HS-5 (cell line): ENCODE measurements around the gene PEX14.

Source experiments
- DNase-seq: peaks from one replicate; pipeline ENCODE4 v3.0.0-alpha.2; 2012; ENCODE audit warnings: low read depth

The PEX14 gene

DNA sequence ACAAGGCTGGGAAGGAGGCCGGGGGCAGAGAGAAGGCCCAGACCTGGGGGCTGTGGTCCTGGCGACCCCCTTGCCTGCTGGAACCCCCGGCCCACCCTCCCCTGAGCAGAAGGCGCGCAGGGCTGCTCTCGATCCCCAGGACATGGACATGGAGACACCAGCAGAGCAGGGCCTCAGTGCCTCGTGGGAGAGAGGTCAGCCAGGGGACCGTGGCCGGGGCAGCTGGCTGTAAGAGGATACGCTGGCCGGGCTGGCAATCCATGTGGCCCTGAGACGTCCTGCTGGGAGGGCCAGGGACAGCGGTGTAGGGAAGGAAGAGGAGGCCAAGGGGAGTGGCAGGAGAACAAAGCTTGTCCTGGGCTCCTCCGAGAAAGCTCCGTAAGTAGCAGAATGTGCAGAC, 189.5 kb downstream of the PEX14 start:
- DNase-seq: no peak

DNA sequence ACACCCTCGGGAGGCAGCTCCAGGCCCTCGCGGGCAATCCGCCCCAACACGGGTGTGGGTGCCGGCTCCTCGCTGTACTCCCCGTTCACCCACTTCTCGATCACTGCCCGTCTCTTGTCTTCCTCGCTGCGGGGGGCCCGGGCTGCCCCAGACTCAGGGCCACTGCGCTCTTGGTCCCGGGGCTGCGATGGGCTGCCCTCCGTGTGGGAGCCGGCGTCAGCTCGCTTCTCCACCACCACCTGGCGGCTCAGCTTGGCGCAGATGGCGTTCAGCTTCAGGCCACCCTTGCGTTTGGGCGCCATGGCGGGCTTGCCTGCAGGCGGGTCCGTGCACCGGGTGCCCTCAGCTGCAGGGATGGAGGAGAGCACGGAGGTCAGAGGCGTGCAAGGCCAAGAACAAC, 190.5 kb downstream of the PEX14 start:
- no peak for DNase-seq

DNA sequence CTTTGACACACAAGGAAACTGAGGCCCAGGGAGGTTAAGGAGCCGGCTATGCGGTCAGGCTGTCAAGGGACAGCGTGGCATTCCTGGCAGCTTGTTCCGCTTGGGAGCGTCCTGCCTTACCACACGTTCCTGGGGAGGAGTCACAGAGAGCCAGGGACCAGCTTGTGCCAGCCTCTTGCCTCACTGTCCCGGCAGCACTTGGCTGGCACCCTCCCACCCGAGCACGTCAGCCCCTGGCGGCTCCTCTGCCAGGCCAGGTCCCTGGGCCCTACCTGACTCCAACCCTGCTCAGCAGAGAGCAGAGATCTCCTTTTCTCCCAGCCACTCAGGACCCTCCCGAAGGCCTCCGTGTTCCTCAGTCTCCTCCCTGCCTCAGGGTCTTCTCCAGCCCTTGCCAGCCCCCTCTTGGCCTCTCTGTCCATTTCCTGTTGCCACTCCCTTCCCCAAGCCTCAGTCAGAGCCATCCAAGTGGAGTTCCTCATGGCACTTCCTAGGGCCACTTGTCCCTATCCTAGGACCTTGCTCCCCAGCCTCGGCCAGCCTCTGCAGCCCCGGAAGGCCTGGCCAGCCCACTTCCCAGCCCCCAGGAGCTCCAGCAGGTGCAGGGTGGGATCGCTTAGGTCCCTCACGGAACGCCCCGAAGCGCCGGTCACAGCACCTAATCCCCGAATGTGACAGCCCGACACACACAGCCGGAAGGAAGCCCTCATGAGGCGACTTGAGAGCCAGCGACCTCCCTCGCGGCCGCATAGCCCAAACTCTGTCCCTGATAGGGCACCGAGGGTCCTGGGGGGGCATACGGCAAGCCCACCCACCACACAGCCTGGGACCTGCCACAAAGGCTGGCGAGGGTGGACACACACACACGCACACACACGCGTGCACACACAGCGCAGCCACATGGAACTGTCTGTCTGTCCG, 191.4 kb downstream of the PEX14 start:
- DNase-seq: no peak

DNA sequence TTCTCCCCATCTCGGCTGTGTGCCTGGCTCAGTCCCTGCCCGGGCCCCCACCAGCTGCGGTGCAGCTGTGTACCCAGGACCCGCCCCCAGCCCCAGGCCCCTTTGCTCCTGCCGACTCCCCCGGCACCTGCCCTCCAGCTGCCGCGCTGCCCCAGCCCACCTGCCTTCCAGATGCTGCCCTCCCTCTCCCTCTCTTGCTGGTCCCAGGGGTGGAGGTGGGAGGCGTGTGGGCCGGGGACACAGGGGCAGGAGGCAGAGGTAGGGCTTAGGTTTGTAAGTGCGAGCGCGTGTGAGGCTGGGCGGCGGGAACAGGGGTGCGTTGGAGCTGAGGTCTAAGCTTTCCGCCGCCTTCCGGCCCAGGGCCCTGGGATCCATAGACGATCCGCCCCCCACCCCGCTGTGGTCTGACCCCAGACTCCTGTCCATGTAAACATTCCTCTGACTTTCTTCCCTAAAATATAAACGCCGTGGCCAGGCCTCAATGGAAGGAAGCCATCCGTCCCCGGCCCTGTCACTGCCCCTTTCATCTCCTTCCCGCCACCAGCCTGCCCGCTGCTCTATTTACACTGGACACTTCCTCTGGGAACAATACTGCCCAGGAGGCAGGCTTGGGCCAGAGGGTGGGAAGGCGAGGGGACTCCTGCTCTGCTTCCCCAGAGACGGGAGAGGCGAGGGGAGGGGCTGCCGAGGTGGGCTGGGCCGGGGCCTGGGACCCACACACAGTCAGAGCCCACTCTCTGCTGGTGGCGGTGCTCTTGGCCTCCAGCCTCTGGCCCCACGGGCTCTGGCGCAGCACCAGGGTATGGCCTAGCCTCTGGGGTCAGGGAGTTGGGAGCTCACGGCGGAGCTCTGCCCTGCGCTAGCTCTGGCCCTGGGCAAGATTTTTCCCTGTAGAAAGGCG, 193.4 kb downstream of the PEX14 start:
- no peak for DNase-seq

DNA sequence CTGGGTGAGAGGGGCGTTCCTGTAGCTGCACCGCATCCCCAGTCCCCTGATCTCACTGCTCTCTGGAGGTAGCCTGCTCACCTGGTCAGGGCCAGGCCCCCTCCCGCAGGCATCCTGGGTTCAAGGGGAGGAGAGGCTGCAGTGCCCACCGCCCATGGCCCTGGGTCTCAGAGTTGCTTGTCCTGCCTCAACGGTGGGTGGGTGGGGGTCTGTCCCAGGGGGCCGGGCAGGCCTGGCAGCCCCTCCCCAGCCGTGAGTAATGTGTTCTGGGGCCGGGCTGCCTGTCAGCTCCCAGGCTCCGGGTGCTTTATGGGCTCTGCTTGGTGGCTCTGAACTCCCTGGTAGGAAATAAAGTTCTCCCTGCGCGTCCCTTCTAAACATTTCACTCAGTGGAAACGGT, 194.8 kb downstream of the PEX14 start:
- DNase-seq: no peak

DNA sequence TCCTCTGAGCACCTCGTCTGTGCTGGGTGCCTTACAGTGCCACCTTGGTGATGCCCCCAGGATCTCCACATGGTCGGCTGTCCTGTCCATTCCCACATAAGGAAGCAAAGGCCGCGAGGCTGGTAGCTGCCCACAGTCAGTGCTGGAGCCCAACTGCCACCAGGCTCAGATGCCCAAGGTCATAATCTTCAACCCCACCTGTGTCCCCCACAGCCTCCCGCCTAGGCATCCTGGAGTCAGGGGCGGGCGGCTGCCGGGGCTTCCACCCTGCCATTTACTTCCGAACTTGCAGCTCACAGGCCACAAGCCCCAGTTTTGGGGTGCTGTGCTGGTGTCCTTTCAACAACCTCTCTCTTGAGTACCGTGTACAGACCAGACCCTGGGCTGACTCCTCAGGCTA, 195.4 kb downstream of the PEX14 start:
- no peak for DNase-seq

DNA sequence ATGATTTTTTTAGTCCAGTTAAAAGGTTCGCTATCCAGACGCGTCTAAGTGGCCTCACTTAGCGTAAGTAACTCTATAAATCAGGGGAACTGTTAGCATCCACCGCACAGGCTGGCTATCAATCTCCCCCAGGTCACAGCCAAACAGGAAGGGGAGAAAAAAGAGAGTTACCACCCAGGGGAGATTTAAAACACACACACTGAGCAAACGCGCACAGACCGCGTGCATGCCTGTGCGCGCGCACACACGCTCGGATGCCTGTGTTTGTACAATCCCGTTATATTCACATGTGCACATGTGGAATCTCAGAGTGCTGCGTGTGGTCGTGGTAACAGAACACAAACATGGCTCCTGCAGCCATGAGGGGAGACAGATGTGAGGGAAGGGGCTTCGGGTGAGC, 196.3 kb downstream of the PEX14 start:
- no peak for DNase-seq

DNA sequence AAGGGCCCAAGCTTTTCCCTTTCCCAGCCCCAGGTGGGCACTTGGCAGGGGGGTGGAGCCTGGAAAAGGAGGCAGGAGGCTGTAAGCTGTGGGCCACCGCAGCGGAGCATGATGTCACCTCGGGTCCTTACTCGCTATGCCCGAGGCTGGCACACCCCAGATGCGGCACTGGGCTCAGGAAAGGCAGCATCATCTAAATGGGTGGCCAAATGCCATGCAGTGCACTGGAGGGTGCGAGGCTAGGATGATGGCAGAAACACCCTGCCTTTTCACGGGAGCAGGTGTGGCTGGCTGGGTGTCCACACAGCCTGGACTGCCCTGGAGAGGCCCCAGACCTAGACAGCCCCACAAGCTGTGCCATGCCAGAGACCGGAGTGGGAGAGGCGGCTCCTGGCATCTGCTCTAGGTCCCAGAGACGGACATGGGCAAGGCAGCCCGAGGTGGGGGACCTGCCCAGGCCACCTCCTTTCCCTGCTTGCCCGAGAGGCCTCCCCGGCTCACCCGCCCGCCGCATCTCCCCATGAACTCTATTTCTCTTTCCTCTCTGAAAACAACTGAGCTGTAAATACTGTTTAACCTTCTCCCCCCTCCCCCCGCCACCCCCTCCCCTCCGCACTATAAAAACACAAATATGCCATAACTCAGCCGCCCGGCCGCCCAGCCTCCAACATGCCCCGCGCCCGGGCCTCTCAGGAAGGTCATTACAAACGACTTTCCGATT, 197.0 kb downstream of the PEX14 start:
- no peak for DNase-seq

DNA sequence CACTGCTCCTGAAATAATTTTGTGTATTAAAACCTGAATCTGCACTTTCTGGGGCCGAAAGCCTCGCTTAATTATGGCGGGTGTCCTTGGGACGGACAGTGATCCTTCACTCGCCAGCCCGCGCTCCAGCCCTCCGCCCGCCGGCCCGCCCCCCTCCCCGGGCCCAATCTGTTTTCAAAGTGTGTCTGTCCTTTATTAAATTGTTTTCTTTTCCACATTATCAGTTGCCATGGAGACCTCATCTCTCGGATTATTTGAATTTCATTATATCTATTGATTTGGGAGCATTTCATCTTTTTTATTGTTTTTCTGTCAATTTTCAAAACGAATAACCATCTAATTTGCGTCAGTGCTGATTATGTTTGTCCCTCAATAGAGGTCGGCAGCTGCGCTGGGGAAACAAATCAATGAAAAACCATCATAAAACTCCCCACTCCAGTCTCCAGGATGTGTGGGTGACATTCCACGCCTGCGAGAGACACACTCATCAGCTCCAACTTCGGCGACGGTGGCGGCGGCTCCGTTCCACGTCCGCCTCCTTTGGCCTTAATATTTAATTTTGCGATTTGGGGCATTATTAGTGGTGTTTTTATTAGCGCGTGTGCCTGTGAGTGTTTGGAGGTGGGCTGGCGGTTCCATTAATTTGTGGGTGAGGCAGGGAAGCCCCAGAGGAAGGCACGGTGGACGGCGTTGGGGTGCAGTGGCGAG, 197.7 kb downstream of the PEX14 start:
- no peak for DNase-seq

DNA sequence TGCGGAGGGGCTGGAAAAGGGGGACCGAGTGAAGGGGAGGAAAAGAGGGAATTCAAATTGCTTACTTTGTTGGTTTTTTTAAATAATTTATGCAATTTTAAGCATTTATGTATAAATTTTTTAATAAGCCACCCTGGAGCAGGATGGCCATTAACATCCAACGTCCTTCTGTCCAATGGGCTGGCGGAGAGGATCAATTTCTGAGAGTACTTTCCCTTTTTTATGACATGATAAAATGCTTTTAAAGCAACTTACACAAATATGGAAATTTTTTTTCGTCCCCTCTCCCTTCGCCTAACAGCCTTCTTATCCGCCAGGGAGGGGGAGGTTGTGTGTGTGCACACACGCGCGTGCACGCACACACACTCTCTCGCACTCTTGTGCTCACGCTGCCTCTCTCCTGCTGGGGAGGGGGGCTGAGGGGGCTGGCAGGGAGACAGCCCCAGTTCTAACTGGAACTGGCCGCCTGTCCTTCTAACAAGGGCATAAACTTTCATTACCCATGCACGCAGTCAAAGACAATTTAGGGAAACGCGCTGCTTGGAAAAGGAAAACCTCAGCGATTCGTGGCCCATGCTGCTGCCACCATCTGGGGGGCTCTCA, 198.5 kb downstream of the PEX14 start:
- DNase-seq: no peak

DNA sequence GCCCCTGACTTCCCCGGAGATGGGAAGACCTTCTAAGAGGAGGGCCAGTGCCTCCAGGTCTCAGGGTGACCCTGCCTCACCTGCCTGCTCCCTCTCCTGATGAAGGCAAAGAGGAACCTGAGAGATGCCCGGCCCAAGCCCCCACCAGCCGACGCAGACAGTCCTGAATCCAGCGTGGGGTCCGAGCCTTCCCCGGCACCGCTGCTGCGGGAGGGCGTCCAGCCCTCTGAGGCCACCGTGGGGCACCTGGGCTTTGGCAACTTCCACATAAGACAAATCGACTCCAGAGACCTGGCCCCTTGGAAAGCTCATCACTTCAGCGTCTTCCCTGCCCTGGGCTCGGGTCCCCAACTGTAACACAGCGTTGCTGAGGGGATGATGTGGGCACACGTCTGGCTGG, 199.5 kb downstream of the PEX14 start:
- DNase-seq: no peak

DNA sequence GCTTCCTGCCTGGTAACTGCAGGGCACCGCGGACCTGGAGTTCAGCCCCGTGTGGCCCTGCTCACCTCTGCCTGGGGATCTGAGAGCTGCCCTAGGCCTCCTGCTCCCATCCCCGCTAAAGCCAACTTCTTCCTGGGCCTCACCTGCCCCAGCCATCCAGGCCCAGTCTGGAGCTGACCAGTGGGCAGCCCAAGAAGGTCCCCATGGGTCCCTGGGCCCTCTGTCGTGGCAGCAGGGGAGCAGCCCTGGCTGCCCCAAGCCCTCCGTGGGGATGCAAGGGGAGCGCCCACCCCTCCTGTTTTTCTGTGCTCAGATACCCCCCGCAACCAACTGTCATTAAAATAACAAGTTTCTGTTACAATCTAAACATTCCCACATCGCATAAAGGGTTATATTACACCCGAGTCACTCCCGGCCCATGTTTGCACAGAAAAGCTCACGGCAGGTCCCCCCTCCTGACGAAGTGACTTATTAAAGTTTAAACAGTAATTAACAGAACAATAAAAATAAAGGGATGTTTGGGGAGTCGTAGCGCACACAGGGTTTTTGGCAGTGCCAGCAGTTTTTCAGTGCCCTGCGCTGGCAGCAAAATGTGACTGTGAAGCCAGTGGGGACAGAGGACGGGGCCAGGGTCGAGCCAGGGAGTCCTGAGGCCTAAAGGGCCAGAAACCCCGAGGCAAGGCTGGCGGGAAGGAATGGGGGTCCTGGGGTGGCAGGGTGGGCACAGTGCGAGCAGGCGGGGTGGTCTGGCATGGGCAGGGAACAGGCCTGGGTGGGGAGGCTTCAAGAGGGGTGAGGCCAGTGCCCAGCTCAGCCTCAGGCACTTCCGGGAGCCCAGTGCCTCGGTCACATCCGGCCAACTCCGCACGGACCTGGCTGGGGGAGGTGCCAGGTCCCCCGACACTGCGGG, 200.2 kb downstream of the PEX14 start:
- DNase-seq: no peak

DNA sequence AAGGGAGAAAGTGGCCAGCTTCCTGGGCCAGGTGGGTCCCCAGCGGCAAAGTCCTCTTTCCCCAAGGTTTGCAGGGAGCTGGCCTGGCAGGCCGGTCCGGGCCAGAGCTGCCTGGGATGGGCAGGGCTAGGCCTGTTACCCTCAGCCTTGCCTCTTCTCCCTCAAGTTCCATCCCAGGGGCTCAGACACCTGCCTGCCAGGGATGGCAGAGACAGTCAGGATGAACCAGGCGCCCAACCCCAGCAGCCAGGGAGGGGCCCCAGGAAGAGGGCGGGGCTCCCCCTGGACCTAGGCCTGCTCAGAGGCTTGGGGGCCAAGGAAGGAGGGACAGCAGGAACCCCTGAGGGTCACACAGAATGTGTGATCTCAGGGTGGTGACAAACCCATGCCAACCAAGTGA, 201.1 kb downstream of the PEX14 start:
- DNase-seq: no peak

DNA sequence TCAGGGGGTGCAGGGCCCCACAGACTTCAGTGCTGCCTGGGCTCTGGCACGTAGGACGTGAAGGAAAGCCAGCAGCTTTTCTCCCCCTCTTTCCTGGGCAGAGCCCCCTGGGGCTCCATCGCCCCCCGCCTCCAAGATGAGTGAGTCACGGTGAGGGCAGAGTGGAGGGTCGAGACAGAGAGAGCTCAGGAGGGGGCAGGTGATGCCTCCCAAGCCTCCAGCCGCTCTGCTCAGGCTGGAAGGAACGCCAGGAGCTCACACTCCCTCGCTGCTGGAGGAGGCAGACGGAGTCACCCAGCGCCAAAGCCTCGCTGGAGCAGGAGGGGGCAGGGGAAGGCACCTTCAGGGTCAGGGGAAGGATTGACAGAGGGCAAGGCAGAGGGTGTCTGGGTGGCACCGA, 202.2 kb downstream of the PEX14 start:
- no peak for DNase-seq

DNA sequence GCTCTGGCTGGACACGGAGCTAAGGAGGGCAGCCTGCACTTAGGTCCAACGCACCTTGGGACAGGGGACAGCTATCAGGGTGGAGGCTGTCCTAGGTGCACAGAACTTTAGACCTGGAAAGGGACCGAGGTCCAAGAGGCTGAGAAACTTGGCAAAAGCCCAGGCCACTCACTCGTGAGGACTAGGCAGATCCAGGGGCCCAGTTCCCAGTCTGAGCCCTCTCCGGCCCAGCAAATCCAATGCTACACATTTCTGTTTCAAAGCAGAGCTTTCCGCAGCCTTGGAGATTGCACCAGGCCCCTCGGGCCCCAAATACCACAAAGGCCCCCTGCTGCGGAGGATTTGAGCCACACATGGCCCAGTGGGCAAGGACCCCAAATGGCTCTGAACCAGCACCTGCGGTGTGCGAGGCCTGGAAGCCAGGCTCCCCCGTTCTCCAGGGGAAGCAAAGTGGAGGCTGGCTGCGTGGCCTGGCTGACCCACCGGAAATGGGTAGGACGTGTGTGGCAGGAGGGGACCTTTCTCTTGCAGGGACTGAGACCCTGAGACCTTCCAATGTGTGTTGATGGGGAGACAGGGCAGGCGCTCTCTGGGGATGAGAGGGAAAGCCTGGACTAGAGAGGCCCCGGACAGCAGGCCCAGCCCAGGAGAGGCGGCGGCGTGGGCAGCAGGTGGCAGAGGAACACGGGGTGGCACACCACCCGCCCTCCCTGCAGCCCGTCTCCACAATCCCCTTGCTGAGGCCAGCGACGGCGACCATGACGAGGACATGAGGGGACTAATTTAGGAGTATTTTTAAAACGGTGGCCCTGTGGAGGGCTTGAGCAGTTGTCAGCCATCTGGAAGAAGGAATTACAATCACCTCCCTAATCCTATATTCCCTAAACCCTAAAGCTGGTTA, 203.0 kb downstream of the PEX14 start:
- no peak for DNase-seq

DNA sequence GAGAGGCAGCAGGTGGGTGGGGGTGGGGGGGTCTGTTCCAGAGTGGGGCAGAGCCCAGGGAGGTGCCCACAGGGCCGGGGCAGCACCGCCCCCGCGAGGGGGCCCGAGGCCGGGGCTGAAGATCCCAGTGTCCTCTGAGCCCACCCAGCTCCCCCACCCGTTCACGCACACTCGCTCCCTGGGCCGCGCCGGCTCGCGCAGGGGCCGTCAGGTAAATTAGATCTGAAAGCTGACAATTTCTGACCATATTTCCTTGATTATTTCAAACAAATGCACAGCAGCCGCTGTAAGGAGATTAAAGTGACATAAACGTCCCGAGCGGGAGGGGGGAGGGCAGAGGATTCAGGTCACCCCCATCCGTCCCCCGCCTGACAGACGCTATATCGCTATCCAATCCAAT, 203.7 kb downstream of the PEX14 start:
- no peak for DNase-seq

DNA sequence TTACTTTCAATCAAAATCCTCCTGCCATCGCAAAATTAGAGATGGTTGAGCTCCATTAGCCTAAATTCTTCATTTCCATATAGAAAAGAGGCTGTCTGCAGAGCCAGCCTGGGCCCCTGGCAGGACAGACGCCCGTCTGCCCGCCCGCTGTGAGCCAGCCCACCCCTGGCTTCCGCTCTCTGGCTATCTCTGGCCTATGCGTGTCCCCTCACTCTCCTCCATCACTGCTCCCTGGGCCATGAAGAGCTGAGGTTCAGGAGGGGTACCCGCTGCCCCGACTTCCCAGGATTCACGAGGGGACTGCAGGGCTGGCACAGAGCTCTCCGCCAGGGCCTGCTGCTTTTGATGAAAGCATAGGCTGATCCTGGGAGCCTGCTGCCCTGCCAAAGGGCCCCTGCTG, 204.1 kb downstream of the PEX14 start:
- DNase-seq: no peak

DNA sequence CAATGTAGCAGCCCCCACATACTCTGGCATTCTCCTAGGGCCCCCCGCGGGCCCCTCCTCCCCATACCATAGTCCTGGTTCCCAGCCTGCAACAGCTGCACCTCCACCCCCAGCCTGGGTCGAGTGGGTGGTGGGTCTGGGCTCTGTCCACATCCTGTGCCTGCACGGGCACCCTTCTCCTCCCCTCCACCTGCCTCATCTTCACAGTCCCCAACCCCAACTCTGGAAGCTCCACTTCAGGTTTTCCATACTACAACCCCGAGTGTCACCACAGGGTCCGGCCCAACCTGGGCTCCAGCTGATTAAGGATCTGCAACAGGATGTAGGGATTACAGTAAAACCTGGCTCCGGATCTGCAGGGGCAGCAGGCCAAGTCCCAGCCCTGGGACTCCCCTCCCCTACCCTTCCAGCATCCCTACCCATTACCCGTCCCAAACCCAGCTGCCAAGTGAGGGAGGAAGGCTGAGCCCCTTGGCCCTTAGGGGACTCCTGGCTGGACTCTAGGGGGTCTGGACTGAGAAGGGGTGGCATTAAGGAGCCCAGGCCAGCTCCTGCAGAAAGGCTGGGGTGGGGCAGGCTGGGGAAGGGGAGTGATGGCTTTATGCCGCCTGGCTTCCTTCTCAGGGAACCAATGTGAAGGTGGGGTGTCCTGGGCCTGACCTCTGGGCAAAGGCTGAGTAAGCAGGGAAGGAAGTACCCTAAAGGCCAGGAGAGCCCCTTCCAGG, 204.9 kb downstream of the PEX14 start:
- no peak for DNase-seq
